Sigmoid colon (tissue), 7 donors: ENCODE results near the gene SART3. TPM values are rescaled to one million over a fixed set of nuclear protein-coding genes. Genes with fewer than 3 reads are reported as not detected.
"Not testable (repeated sequence)": the region's sequence is repeated elsewhere in the genome, so short reads cannot be mapped to it uniquely, and the experiment has no call there.

ENCODE experiments used
- DNase-seq: peaks from one replicate; pipeline ENCODE4 v3.0.0-alpha.2; 2019
- H3K27ac ChIP-seq, 4 donors: fragments of 200-600 bp; sonication (generic); one replicate each; pipeline ENCODE4 v1.5.1; 2016 to 2019; ENCODE audit warnings: mild to moderate bottlenecking in 1 of 4
- H3K27me3 ChIP-seq, 3 donors: fragments of 200-600 bp; sonication (generic); one replicate each; pipeline ENCODE4 v1.5.1; 2019; ENCODE audit warnings: mild to moderate bottlenecking in 1 of 3
- H3K36me3 ChIP-seq, 4 donors: fragments of 200-600 bp; sonication (generic); one replicate each; pipeline ENCODE4 v1.5.1; 2016 to 2019
- H3K4me1 ChIP-seq, 4 donors: fragments of 200-600 bp; sonication (generic); one replicate each; pipeline ENCODE4 v1.5.1; 2017 to 2019
- H3K4me3 ChIP-seq, 4 donors: fragments of 200-600 bp; sonication (generic); one replicate each; pipeline ENCODE4 v1.5.1; 2017 to 2019; ENCODE audit warnings: mild to moderate bottlenecking in 2 of 4, moderate library complexity in 1 of 4
- H3K9me3 ChIP-seq, 4 donors: fragments of 200-600 bp in 3 of 4; sonication (generic) in 3 of 4; one replicate each; pipeline versions ENCODE4 v1.5.1 to v1.6.1; 2013 to 2019
- EP300 ChIP-seq, 4 donors: sonication (generic); formaldehyde crosslinking; IDR thresholded peaks; one replicate each; pipeline ENCODE4 v1.6.1; 2017; ENCODE audit warnings: antibody characterized with exemption in 4 of 4
- POLR2A ChIP-seq, 2 donors: fragments of 450-650 bp; IDR thresholded peaks; one replicate each; pipeline ENCODE4 v1.6.1; 2016; ENCODE audit warnings: antibody characterized with exemption in 2 of 2, mild to moderate bottlenecking in 2 of 2, moderate library complexity in 2 of 2
- POLR2AphosphoS5 ChIP-seq, 4 donors: sonication (generic); formaldehyde crosslinking; IDR thresholded peaks; one replicate each; pipeline ENCODE4 v1.6.1; 2017; ENCODE audit warnings: antibody characterized with exemption in 4 of 4
- WGBS, 2 donors: extraction: QIAGEN DNeasy Blood & Tissue Kit; methylation state at CpG; one replicate each; pipeline ENCODE4 v1.1.7; 2013; 5-methylcytosine and 5-hydroxymethylcytosine counted together
- intact Hi-C: fragments of 100-400 bp; cut with DNase I; formaldehyde crosslinking; loops from one replicate; pipeline ENCODE4 v1.15.1; 2023
- polyA plus RNA-seq, 3 donors: library from polyadenylated mRNA; stranded (reverse); fragments of 200-250 nt; gene quantifications; one replicate each; pipeline ENCODE4 v1.2.3, GENCODE V29; 2013
- total RNA-seq, 4 donors: library from RNA; depleted of rRNA; stranded (reverse); fragments of >200 nt; gene quantifications; one replicate each; pipeline ENCODE4 v1.1.0, GENCODE V29; 2016
- TF ChIP-seq, protein P1 (sequence below), 4 experiments: fragments of 450-650 bp in 3 of 4; fragments of 200-600 bp in 1 of 4; IDR thresholded peaks; one replicate each; pipeline ENCODE4 v1.5.1; 2016 to 2019; ENCODE audit warnings: antibody characterized with exemption in 4 of 4, mild to moderate bottlenecking in 3 of 4, moderate library complexity in 2 of 4
- donor health status: healthy with polysubstance abuse.
- donor health status: Bipolar disorder and iron deficiency.
- donor health status: healthy.

SART3 gene
- total and polyA plus RNA-seq, 7 donors = 15.3 to 69.1 (median 45.3) TPM

GRCh38 chr12:108592033-108592909 is 31.3 kb upstream of the SART3 start:
- H3K9me3 ChIP-seq = no peaks in the 10 kb centered on the region
- intact Hi-C loops = no loop called here
- H3K36me3 ChIP-seq = no peaks in the 10 kb centered on the region
- no peaks in the 10 kb centered on the region for H3K4me1 ChIP-seq
- no peak for DNase-seq
- no peak for TF ChIP-seq EP300 (IDR thresholded peaks at IDR 0.05)
- WGBS, 2 donors = 92 to 95% methylated on average over 25 of the region's 25 CpGs
- H3K27ac ChIP-seq = no peak overlapping the region
- H3K4me3 ChIP-seq = no peak overlapping the region
- H3K27me3 ChIP-seq = no peaks in the 10 kb centered on the region

- H3K9me3 ChIP-seq = no peaks in the 10 kb centered on the region
- TF ChIP-seq POLR2A (IDR thresholded peaks at IDR 0.05) (no peak), POLR2AphosphoS5 (IDR thresholded peaks at IDR 0.05) (no peak), EP300 (IDR thresholded peaks at IDR 0.05) (no peak)
- TF ChIP-seq, protein P1, sequence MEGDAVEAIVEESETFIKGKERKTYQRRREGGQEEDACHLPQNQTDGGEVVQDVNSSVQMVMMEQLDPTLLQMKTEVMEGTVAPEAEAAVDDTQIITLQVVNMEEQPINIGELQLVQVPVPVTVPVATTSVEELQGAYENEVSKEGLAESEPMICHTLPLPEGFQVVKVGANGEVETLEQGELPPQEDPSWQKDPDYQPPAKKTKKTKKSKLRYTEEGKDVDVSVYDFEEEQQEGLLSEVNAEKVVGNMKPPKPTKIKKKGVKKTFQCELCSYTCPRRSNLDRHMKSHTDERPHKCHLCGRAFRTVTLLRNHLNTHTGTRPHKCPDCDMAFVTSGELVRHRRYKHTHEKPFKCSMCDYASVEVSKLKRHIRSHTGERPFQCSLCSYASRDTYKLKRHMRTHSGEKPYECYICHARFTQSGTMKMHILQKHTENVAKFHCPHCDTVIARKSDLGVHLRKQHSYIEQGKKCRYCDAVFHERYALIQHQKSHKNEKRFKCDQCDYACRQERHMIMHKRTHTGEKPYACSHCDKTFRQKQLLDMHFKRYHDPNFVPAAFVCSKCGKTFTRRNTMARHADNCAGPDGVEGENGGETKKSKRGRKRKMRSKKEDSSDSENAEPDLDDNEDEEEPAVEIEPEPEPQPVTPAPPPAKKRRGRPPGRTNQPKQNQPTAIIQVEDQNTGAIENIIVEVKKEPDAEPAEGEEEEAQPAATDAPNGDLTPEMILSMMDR (IDR thresholded peaks at IDR 0.05) = no peak
- H3K36me3 ChIP-seq = no peaks in the 10 kb centered on the region
- no peak for DNase-seq
- 88% methylated on average over 22 of the region's 22 CpGs for WGBS, 2 donors
- intact Hi-C loops = no loop called here
- no peaks in the 10 kb centered on the region for H3K27me3 ChIP-seq
- H3K27ac ChIP-seq = no peak overlapping the region
- no peak overlapping the region for H3K4me3 ChIP-seq
- H3K4me1 ChIP-seq = no peaks in the 10 kb centered on the region
These were observed 30.5 kb upstream of the SART3 start for GRCh38 chr12:108591267-108591980.

- H3K27ac ChIP-seq, H3K4me1 ChIP-seq, H3K4me3 ChIP-seq, H3K36me3 ChIP-seq, intact Hi-C loops, H3K9me3 ChIP-seq, H3K27me3 ChIP-seq, DNase-seq: not testable (repeated sequence)
- 90 to 92% methylated on average over 9 of the region's 9 CpGs for WGBS, 2 donors
These were observed 29.5 kb upstream of the SART3 start for GRCh38 chr12:108590463-108590862.

- no peak overlapping the region for H3K27ac ChIP-seq
- intact Hi-C loops = no loop called here
- no peak for TF ChIP-seq POLR2A (IDR thresholded peaks at IDR 0.05)
- TF ChIP-seq, protein P1 (IDR thresholded peaks at IDR 0.05) = no peak
- TF ChIP-seq POLR2AphosphoS5 (IDR thresholded peaks at IDR 0.05) = no peak
- no peak for TF ChIP-seq EP300 (IDR thresholded peaks at IDR 0.05)
- WGBS, 2 donors = 69 to 74% methylated on average over 7 of the region's 7 CpGs
- no peak for DNase-seq
- H3K9me3 ChIP-seq = no peaks in the 10 kb centered on the region
- H3K4me1 ChIP-seq = no peaks in the 10 kb centered on the region
- H3K36me3 ChIP-seq = no peaks in the 10 kb centered on the region
- H3K27me3 ChIP-seq = no peaks in the 10 kb centered on the region
- H3K4me3 ChIP-seq = no peak overlapping the region
These were observed 28.9 kb upstream of the SART3 start for GRCh38 chr12:108589840-108590229.

DNA sequence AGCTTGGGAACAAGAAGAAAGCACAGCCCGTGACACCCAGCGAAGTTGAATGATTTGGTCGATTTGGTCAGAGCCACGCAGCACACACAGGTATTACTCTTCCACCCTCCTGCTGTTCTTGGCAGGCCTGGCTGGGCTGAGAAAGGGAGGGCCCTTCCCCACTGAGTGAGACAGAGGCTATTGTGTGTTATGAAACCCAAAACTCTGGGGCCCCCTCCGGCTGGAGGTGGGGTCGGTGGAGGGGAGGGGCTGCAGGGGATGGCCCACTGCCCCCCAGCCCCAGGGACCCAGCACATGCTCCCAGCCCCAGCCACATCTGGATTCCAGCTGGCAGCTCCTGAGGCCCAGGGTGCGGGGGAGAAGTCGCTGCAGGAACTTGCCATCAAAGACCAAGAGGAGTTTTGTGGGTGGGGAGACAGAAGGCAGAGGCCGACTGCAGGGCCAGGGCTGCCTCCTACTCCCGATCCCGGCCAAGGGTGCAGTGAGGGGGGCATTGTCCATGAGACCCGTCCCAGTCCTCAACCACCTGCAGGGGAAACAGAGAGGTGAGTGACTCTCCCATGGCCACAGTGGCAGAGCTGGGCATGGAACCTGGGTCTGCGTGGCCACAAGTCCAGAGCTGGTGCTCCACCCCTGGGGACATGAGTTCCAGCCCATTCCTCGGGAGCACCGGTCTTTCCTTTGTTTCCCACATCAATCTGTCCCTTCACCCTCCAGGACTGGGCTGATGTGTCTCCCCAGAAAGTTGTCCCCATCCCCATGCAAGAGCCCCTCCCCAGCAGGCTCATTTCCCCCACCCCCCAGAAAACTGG is 28.3 kb upstream of the SART3 start:
- H3K27ac ChIP-seq = no peak overlapping the region
- no peak for DNase-seq

More for the DNA sequence above, 28.3 kb upstream of the SART3 start:
- TF ChIP-seq EP300 (IDR thresholded peaks at IDR 0.05) (no peak), POLR2AphosphoS5 (IDR thresholded peaks at IDR 0.05) (no peak), POLR2A (IDR thresholded peaks at IDR 0.05) (no peak)
- TF ChIP-seq, protein P1 (IDR thresholded peaks at IDR 0.05) = no peak
- no peaks in the 10 kb centered on the region for H3K36me3 ChIP-seq
- H3K27me3 ChIP-seq = no peaks in the 10 kb centered on the region
- H3K9me3 ChIP-seq = no peaks in the 10 kb centered on the region
- 58 to 60% methylated on average over 15 of the region's 15 CpGs for WGBS, 2 donors
- intact Hi-C loops = no loop called here
- H3K4me3 ChIP-seq = no peak overlapping the region
- no peaks in the 10 kb centered on the region for H3K4me1 ChIP-seq
